ENCODE results near the gene RBM20.

The RBM20 gene

GRCh38 chr10:110808123-110808522 is 164.0 kb downstream of the RBM20 start:
- in situ Hi-C loops (cut with MboI; ENCODE audit: low pct_unique_long_range_greater_than_20kb, low sequenced_read_pairs, unreplicated experiment), result loop anchor here (10.0 kb wide), 1 partner anchor 67 kb away; the partner anchor contains the start of gene PDCD4
- no peak for TF ChIP-seq CTCF (IDR thresholded peaks at IDR 0.05; ENCODE audit: extremely low read depth, insufficient read depth, missing control alignments)
- DNase-seq (ENCODE audit: low spot score), result no peak

- no peak for TF ChIP-seq CTCF (IDR thresholded peaks at IDR 0.05; ENCODE audit: extremely low read depth, insufficient read depth, missing control alignments)
- no peak for DNase-seq (ENCODE audit: low spot score)
- in situ Hi-C loops (cut with MboI; ENCODE audit: low pct_unique_long_range_greater_than_20kb, low sequenced_read_pairs, unreplicated experiment), result loop anchor here (10.0 kb wide), 1 partner anchor 66 kb away; the partner anchor contains the start of gene PDCD4
These were observed 164.5 kb downstream of the RBM20 start for GRCh38 chr10:110808615-110809014.

- in situ Hi-C loops (cut with MboI; ENCODE audit: low pct_unique_long_range_greater_than_20kb, low sequenced_read_pairs, unreplicated experiment), result no loop called here
- DNase-seq (ENCODE audit: low spot score), result no peak
- no peak for TF ChIP-seq CTCF (IDR thresholded peaks at IDR 0.05; ENCODE audit: extremely low read depth, insufficient read depth, missing control alignments)
These were observed 166.5 kb downstream of the RBM20 start for GRCh38 chr10:110810625-110811024.

- no peak for DNase-seq (ENCODE audit: low spot score)
- in situ Hi-C loops (cut with MboI; ENCODE audit: low pct_unique_long_range_greater_than_20kb, low sequenced_read_pairs, unreplicated experiment), result no loop called here
- no peak for TF ChIP-seq CTCF (IDR thresholded peaks at IDR 0.05; ENCODE audit: extremely low read depth, insufficient read depth, missing control alignments)
These were observed 167.8 kb downstream of the RBM20 start for GRCh38 chr10:110811791-110812581.

- in situ Hi-C loops (cut with MboI; ENCODE audit: low pct_unique_long_range_greater_than_20kb, low sequenced_read_pairs, unreplicated experiment), result no loop called here
- no peak for DNase-seq (ENCODE audit: low spot score)
- no peak for TF ChIP-seq CTCF (IDR thresholded peaks at IDR 0.05; ENCODE audit: extremely low read depth, insufficient read depth, missing control alignments)
These were observed 168.4 kb downstream of the RBM20 start for GRCh38 chr10:110812583-110812982.

- no peak for DNase-seq (ENCODE audit: low spot score)
- no peak for TF ChIP-seq CTCF (IDR thresholded peaks at IDR 0.05; ENCODE audit: extremely low read depth, insufficient read depth, missing control alignments)
- in situ Hi-C loops (cut with MboI; ENCODE audit: low pct_unique_long_range_greater_than_20kb, low sequenced_read_pairs, unreplicated experiment), result no loop called here
These were observed 169.8 kb downstream of the RBM20 start for GRCh38 chr10:110813743-110814472.
